ENCODE results near the gene ZC2HC1B.
"Not testable (repeated sequence)": the region's sequence is repeated elsewhere in the genome, so short reads cannot be mapped to it uniquely, and the experiment has no call there.

The ZC2HC1B gene

DNA sequence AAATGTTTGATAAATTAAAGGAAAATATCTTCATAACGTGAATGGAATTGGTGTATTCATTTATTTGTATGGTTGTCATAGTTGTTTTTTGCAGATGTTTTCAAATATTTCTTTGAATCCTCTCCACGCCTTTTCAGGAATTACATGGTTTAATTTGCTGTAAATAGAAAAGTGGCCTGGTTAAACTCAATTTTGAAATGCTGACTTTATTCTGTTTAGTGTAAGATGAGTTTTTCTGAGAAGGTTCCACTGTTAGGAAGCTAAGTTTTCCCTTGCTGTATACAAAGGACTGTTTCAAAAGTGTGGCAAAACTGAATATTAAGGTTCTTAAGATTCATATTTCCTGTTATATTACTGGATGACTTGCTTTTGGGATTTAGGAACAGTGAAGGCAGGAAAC lies 503 bp upstream of the ZC2HC1B start:
- H3K36me3 ChIP-seq: peaks cover 69% of the 10 kb centered on the region
- DNase-seq: no peak
- H3K9me3 ChIP-seq: no peaks in the 10 kb centered on the region
- H3K4me1 ChIP-seq: no peaks in the 10 kb centered on the region
- TF ChIP-seq, protein P1, sequence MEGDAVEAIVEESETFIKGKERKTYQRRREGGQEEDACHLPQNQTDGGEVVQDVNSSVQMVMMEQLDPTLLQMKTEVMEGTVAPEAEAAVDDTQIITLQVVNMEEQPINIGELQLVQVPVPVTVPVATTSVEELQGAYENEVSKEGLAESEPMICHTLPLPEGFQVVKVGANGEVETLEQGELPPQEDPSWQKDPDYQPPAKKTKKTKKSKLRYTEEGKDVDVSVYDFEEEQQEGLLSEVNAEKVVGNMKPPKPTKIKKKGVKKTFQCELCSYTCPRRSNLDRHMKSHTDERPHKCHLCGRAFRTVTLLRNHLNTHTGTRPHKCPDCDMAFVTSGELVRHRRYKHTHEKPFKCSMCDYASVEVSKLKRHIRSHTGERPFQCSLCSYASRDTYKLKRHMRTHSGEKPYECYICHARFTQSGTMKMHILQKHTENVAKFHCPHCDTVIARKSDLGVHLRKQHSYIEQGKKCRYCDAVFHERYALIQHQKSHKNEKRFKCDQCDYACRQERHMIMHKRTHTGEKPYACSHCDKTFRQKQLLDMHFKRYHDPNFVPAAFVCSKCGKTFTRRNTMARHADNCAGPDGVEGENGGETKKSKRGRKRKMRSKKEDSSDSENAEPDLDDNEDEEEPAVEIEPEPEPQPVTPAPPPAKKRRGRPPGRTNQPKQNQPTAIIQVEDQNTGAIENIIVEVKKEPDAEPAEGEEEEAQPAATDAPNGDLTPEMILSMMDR (IDR thresholded peaks at IDR 0.05; ENCODE audit: low read depth, low read length): no peak
- H3K4me3 ChIP-seq (ENCODE audit: low read depth, low read length): no peak overlapping the region
- no peaks in the 10 kb centered on the region for H3K27me3 ChIP-seq

DNA sequence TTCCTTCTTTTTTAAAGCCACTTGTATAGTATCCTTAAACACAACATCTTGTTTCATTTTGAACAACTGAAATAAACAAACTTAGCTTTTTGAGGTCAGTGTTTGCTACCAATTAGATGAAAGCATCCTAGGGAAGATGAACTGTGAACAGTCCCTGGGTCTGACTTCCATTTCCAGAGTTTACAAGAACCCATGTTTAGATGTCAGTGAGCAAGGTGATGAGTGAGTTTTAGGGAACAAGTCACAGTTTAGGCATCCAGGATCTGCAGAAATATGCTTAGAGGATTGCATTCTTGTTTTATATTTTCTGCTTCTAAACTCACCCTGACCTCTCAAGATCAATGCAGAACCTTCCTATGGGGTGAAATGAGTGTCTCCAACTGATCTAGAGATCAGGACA lies 3.0 kb downstream of the ZC2HC1B start:
- Histone ChIP-seq H3K9me3 (no peaks in the 10 kb centered on the region), H3K4me3 (ENCODE audit: low read depth, low read length) (no peak overlapping the region), H3K36me3 (peaks cover 37% of the 10 kb centered on the region), H3K4me1 (no peaks in the 10 kb centered on the region), H3K27me3 (no peaks in the 10 kb centered on the region)
- no peak for DNase-seq
- TF ChIP-seq, protein P1 (IDR thresholded peaks at IDR 0.05; ENCODE audit: low read depth, low read length): no peak

DNA sequence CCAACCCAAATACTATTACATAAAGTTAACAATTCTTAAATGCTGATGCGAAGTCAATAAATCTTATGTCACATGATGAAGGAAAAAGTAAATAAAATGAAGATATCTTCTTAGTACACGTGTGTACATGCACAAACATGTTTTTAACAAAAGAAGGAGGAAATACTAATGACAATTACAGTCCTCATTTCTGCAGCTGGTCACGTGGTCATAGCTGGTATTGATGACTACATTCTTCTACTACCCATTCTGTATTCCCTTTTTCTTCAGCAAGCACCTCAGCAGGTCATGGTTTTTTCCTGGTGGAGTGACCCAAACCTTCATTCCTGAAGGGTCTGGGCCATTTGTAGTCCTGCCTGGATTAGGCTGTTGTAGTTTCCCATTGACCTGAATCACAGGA lies 4.5 kb downstream of the ZC2HC1B start:
- H3K27me3 ChIP-seq; DNase-seq; H3K9me3 ChIP-seq; H3K4me3 ChIP-seq (ENCODE audit: low read depth, low read length); H3K4me1 ChIP-seq: not testable (repeated sequence)
- peaks cover 21% of the 10 kb centered on the region for H3K36me3 ChIP-seq

DNA sequence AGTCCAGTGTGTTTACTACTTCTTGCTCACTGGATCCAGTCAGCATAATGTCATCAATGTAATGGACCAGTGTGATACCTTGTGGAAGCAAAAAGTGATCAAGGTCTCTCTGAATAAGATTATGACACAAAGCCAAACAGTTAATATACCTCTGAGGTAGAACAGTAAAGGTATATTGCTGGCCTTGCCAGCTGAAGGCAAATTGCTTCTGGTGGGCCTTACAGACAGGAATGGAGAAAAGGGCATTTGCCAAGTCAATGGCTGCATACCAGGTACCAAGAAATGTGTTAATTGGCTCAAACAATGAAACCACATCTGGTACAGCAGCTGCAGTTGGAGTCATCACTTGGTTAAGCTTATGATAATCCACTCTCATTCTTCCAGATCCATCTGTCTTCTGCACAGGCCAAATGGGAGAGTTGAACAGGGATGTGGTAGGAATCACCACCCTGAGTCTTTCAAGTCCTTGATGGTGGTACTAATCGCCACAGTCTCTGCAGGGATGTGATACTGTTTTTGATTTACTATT lies 7.0 kb downstream of the ZC2HC1B start:
- H3K4me3 ChIP-seq (ENCODE audit: low read depth, low read length); DNase-seq; H3K36me3 ChIP-seq; H3K27me3 ChIP-seq; H3K9me3 ChIP-seq; H3K4me1 ChIP-seq: not testable (repeated sequence)

DNA sequence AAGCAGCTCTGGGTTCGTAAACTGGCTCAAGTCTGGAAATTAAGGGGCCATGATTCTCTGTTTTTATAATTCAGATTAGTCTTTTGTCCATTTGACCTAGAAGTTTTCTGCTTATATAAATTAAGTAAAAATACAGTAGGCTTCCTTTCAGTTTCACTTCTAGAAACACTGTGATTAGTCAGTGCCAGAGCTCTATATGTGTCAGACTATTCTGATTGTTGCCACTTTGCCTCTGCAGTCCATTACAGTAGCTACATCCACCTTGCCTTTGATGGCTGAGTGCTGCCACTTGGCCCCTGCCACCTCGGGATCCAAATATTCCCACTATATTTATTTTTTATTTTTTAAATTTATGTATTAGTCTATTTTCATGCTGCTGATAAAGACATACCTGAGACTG lies 7.9 kb downstream of the ZC2HC1B start:
- DNase-seq: no peak
- TF ChIP-seq, protein P1 (IDR thresholded peaks at IDR 0.05; ENCODE audit: low read depth, low read length): no peak

DNA sequence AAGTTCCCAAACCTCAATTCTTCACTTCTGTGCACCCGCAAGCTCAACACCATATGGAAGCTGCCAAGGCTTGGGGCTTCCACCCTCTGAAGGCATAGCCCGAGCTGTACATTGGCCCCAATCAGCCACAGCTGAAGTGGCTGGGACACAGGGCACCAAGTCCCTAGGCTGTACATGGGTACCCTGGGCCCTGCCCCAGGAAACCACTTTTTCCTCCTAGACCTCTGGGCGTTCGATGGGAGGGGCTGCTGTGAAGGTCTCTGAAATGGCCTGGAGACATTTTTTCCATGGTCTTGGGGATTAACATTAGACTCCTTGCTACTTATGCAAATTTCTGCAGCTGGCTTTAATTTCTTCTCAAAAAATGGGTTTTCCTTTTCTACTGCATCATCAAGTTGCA lies 9.3 kb downstream of the ZC2HC1B start:
- H3K9me3 ChIP-seq; H3K27me3 ChIP-seq; DNase-seq; H3K36me3 ChIP-seq; H3K4me3 ChIP-seq (ENCODE audit: low read depth, low read length); H3K4me1 ChIP-seq: not testable (repeated sequence)

More for the DNA sequence above, 7.9 kb downstream of the ZC2HC1B start:
- Histone ChIP-seq H3K36me3 (no peaks in the 10 kb centered on the region; the same call in 1 of the 2 replicates), H3K4me3 (ENCODE audit: low read depth, low read length) (no peak overlapping the region), H3K4me1 (no peaks in the 10 kb centered on the region), H3K9me3 (no peaks in the 10 kb centered on the region), H3K27me3 (no peaks in the 10 kb centered on the region)

DNA sequence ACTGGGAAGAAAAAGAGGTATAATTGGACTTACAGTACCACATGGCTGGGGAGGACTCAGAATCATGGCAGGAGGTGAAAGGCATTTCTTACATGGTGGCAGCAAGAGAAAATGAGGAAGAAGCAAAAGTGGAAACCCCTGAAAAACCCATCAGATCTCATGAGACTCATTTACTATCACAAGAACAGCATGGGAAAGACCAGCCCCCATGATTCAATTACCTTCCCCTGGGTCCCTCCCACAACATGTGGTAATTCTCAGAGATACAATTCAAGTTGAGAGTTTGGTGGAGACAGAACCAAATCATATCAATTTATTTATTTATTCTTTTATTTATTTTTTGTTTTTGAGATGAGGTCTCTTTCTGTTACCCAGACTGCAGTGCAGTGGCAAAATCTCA lies 10.2 kb downstream of the ZC2HC1B start:
- not testable (repeated sequence) for H3K4me1 ChIP-seq; H3K36me3 ChIP-seq; H3K4me3 ChIP-seq (ENCODE audit: low read depth, low read length); H3K9me3 ChIP-seq; H3K27me3 ChIP-seq; DNase-seq

DNA sequence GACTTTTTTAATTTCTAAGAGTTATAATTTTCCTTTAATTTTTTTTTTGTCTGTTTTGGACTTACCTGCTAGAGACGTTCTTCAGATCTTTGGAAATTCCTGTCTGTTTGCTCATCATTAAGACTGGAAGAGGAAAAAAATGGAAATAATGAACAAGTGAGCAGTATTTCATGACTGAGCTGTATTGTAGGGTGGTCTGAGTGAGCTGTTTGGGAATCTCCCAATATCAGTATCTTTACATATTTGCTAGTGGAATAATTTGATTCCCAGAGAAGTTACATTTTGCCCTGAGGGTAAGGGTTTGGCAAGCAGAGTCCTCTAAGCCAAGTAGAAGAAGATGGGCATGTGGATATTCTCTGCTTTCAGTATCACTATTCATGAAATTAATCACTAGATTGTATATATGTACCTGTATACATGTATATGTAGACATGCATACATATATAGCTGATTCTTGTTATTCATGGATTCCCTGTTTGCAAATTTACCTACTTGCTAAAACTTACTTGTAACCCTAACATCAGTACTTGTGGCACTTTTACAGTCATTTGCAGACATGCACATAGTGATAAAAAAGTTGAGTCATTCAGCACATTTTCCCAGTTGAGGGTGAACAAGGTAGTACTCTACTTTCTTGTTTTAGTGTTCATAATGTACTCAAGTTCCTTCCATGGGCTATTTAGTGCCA lies 13.5 kb downstream of the ZC2HC1B start:
- Histone ChIP-seq H3K27me3 (no peaks in the 10 kb centered on the region), H3K4me1 (no peaks in the 10 kb centered on the region), H3K4me3 (ENCODE audit: low read depth, low read length) (no peak overlapping the region), H3K36me3 (no peaks in the 10 kb centered on the region), H3K9me3 (no peaks in the 10 kb centered on the region)
- TF ChIP-seq, protein P1 (IDR thresholded peaks at IDR 0.05; ENCODE audit: low read depth, low read length): no peak
- no peak for DNase-seq
